GM19240 (cell line): ENCODE data around the gene APC2.
"Not testable (repeated sequence)": the region's sequence is repeated elsewhere in the genome, so short reads cannot be mapped to it uniquely, and the experiment has no call there.

Source experiments
- DNase-seq: peaks from one replicate; pipeline ENCODE4 v3.0.0; 2011; ENCODE audit warnings: low spot score; ENCODE audit not compliant: insufficient read length

Gene APC2

GRCh38 chr19:1510807-1511206, 60.9 kb downstream of the APC2 start:
- DNase-seq, result no peak

- DNase-seq, result no peak
These were observed 61.7 kb downstream of the APC2 start for GRCh38 chr19:1511318-1512317.

- peak; percentile 64 for DNase-seq
These were observed 63.0 kb downstream of the APC2 start, which contains the start of gene ADAMTSL5 for GRCh38 chr19:1512671-1513498. ADAMTSL5 (minus strand) TSS chr19:1513019; CDS start chr19:1510943, 2,076 bp downstream.

GRCh38 chr19:1513499-1514294, 63.8 kb downstream of the APC2 start:
- peak; percentile 41 for DNase-seq

- no peak for DNase-seq
These were observed 64.4 kb downstream of the APC2 start for GRCh38 chr19:1514295-1514661.

GRCh38 chr19:1514986-1515721, 65.2 kb downstream of the APC2 start:
- DNase-seq, result no peak

GRCh38 chr19:1516395-1516753, 66.5 kb downstream of the APC2 start:
- DNase-seq, result no peak

- no peak for DNase-seq
These were observed 68.5 kb downstream of the APC2 start for GRCh38 chr19:1518471-1518870.

- not testable (repeated sequence) for DNase-seq
These were observed 69.9 kb downstream of the APC2 start for GRCh38 chr19:1519802-1520201.

- no peak for DNase-seq
These were observed 70.4 kb downstream of the APC2 start for GRCh38 chr19:1520203-1520780.

- no peak for DNase-seq
These were observed 71.7 kb downstream of the APC2 start for GRCh38 chr19:1521636-1522035.

GRCh38 chr19:1522061-1522460, 72.1 kb downstream of the APC2 start:
- DNase-seq, result no peak

- DNase-seq, result no peak
These were observed 72.9 kb downstream of the APC2 start for GRCh38 chr19:1522838-1523237.
